GM10847 (cell line): ENCODE data around the gene EEF2KMT.

Source experiments
- POLR2A ChIP-seq: IDR thresholded peaks from 2 replicates; pipeline ENCODE4 v1.6.1; 2011; ENCODE audit not compliant: insufficient read length; ENCODE audit errors: extremely low read depth

The EEF2KMT gene

GRCh38 chr16:5065326-5065725 is 32.3 kb downstream of the EEF2KMT start:
- no peak for TF ChIP-seq POLR2A

- no peak for TF ChIP-seq POLR2A
Measured at GRCh38 chr16:5064915-5065314, 32.7 kb downstream of the EEF2KMT start.

- no peak for TF ChIP-seq POLR2A
Measured at GRCh38 chr16:5062790-5063765, 34.5 kb downstream of the EEF2KMT start.

- no peak for TF ChIP-seq POLR2A
Measured at GRCh38 chr16:5062051-5062450, 35.5 kb downstream of the EEF2KMT start.

GRCh38 chr16:5060073-5060641 is 37.4 kb downstream of the EEF2KMT start:
- no peak for TF ChIP-seq POLR2A

GRCh38 chr16:5059386-5060072 is 38.1 kb downstream of the EEF2KMT start:
- no peak for TF ChIP-seq POLR2A

- no peak for TF ChIP-seq POLR2A
Measured at GRCh38 chr16:5058476-5058875, 39.1 kb downstream of the EEF2KMT start.

- TF ChIP-seq POLR2A, result no peak
Measured at GRCh38 chr16:5056352-5056751, 41.2 kb downstream of the EEF2KMT start.

GRCh38 chr16:5054876-5055865 is 42.4 kb downstream of the EEF2KMT start:
- no peak for TF ChIP-seq POLR2A

- TF ChIP-seq POLR2A, result no peak
Measured at GRCh38 chr16:5046914-5047313, 50.7 kb downstream of the EEF2KMT start.

- no peak for TF ChIP-seq POLR2A
Measured at GRCh38 chr16:5045499-5046115, 52.0 kb downstream of the EEF2KMT start.

GRCh38 chr16:5044011-5044540 is 53.5 kb downstream of the EEF2KMT start:
- TF ChIP-seq POLR2A, result no peak

GRCh38 chr16:5042574-5043171 is 54.9 kb downstream of the EEF2KMT start:
- no peak for TF ChIP-seq POLR2A
